ENCODE measurements around the gene ZNF746.

DNA sequence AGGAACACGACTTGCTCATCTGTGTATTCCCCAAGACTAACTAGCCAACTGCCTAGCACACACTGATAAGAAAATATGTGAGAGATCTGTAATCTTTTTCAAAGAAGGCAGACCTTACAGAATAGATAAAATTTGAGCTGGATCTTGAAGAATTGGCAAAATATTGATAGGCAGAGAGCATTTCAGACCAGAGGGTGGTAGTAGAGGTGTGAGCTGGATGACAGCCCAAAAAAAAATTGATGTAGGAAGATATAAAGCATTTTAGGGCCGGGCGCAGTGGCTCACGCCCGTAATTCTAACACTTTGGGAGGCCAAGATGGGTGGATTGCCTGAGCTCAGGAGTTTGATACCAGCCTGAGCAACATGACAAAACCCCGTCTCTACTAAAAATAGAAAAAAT, 1.2 kb upstream of the ZNF746 start:
- TF ChIP-seq YY1 (IDR thresholded peaks at IDR 0.05; ENCODE audit: low read depth) (no peak), RAD21 (IDR thresholded peaks at IDR 0.05; ENCODE audit: low read depth) (no peak)
- TF ChIP-seq, protein P1, sequence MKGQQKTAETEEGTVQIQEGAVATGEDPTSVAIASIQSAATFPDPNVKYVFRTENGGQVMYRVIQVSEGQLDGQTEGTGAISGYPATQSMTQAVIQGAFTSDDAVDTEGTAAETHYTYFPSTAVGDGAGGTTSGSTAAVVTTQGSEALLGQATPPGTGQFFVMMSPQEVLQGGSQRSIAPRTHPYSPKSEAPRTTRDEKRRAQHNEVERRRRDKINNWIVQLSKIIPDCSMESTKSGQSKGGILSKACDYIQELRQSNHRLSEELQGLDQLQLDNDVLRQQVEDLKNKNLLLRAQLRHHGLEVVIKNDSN (IDR thresholded peaks at IDR 0.05) = no peak
